ENCODE data around the gene TAF4B.

TAF4B gene

GRCh38 chr18:26383454-26384270, 157.4 kb downstream of the TAF4B start:
- DNase-seq = no peak

- no peak for DNase-seq
These were observed 159.8 kb downstream of the TAF4B start for GRCh38 chr18:26386002-26386401.

GRCh38 chr18:26386441-26386840, 160.2 kb downstream of the TAF4B start:
- no peak for DNase-seq

- DNase-seq = no peak
These were observed 167.9 kb downstream of the TAF4B start for GRCh38 chr18:26394047-26394654.

- DNase-seq = no peak
These were observed 170.8 kb downstream of the TAF4B start for GRCh38 chr18:26397019-26397418.

DNA sequence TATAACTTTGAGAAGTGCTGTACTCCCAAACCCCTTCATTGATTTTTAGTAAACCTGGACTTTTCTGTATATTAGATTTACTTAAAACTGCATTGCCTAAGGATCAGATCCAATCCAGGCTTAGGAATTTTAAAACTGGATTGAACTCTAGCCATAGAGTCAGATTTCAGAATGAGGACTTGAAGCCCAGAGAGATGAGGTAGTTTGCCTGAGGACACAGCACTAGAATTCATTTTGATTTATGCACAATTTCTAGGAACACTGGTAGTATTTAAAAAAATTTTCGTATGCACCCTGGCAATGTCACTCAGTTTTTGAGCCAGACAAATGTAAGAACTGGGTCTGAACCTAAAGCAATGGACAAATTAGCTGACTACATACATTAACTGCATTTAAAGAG, 177.2 kb downstream of the TAF4B start:
- DNase-seq = no peak

DNA sequence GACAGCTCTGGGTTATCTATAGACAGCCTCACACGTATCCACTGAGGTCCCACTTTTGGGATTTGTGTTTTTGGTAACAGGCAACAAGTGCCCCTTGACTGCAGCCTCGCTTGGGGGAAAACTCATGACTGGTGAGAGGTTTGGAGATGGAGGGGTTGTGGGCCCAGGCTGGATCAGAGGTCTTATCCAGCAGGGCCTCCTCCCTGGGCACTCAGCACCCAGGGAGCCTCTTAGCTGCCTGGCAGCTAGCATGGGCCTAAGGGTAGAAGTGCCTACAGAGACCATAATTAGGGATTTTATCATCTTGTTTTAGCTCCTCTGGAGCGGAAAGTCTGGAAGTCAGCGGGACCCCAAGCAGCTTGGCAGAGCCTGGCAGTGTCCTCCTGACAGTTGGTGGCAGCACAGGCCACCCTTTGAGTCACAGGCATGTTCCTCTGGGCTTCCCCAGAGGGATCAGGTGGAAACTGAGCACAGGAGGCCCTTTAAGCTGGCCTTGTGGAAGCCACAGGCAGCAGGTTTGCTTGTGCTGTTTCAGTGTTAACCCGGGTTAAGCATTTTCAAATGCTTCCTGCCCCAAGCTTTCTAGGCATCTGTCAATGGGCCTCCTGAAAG, 179.1 kb downstream of the TAF4B start:
- no peak for DNase-seq

DNA sequence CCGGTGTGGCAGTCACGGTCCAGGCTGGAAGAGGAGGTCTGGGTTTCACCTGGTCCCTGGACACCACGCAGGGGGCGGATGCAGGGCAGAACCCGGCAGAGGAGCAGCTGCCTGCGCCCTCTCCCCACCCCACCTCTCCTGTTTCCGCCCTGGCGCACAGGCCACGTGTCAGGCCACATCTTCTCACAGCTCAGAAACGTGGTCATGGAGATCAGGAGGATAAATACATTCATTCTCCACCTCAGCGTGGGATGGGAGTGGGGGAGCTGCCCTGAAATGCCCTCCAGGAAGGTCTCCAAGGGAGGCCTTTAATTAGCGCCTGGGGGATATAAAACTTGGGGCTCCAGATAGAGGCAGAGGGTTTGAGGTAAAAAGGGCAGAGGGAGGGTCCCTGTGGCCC, 180.1 kb downstream of the TAF4B start:
- no peak for DNase-seq

- no peak for DNase-seq
These were observed 180.7 kb downstream of the TAF4B start for GRCh38 chr18:26406854-26407517.

- DNase-seq = no peak
These were observed 181.7 kb downstream of the TAF4B start for GRCh38 chr18:26407736-26408601.

GRCh38 chr18:26409091-26409490, 182.8 kb downstream of the TAF4B start:
- no peak for DNase-seq

GRCh38 chr18:26414901-26415440, 188.7 kb downstream of the TAF4B start:
- DNase-seq = no peak

- DNase-seq = no peak
These were observed 189.4 kb downstream of the TAF4B start for GRCh38 chr18:26415631-26416030.

GRCh38 chr18:26416652-26417150, 190.5 kb downstream of the TAF4B start:
- DNase-seq = no peak

DNA sequence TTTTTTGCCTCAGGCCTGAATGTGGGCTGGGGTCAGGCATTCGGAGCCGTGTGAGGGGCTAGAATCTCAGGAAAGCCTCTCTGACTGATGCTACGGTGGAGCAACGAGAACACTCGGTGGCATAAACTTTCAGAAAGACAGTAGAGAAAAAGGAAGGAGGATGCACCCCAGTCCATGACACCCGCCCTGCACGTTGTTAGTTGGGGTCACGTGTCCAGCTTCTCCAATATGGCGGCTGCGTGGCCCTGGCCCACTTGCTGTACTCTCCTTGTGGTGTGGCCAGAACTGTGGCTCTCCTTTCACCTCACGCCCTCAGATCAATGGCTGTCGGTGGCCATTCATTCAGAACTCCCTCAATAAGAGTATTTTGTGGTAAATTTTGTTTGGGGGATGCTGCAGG, 190.9 kb downstream of the TAF4B start:
- no peak for DNase-seq

GRCh38 chr18:26418225-26418624, 192.0 kb downstream of the TAF4B start:
- no peak for DNase-seq

- no peak for DNase-seq
These were observed 193.5 kb downstream of the TAF4B start for GRCh38 chr18:26419746-26420145.

DNA sequence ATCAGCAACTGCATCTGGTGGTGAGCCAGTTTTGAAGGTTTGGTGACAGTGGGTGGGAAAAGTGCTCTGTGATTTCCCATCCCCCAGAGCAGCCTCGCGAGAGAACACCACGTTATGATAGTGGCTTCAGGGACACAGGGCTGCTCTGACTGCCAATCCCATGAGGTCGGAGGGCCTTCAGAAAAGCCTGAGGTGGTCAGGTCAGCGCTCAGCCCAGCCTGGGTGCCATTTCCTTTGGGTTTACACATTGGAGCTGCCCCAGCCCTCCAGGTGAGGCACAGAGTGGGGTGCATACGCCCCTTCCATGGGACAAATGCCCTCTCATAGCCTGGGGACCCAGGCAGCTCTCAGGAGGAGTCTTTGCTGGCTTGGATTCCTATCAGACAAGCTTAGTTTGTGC, 195.3 kb downstream of the TAF4B start:
- no peak for DNase-seq

DNA sequence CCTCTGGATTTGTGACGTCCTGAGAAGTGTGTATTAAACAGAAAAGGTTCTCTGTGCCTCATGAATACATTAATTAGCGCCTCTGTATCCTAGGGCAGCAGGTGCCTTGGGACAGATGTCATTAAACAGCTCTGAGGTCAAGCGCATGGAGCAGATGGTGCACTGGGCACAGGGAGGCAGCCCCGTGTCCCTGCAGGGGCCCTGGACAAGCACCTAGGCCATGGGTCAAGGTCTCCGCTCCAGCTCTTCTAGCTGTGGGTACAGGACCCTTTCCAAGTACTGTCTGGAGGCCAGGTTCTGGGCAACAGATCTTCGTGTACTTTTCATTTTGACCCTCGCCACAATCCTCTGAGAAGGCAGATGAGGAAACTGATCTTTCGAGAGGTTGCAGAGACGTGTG, 195.7 kb downstream of the TAF4B start:
- DNase-seq = no peak

DNA sequence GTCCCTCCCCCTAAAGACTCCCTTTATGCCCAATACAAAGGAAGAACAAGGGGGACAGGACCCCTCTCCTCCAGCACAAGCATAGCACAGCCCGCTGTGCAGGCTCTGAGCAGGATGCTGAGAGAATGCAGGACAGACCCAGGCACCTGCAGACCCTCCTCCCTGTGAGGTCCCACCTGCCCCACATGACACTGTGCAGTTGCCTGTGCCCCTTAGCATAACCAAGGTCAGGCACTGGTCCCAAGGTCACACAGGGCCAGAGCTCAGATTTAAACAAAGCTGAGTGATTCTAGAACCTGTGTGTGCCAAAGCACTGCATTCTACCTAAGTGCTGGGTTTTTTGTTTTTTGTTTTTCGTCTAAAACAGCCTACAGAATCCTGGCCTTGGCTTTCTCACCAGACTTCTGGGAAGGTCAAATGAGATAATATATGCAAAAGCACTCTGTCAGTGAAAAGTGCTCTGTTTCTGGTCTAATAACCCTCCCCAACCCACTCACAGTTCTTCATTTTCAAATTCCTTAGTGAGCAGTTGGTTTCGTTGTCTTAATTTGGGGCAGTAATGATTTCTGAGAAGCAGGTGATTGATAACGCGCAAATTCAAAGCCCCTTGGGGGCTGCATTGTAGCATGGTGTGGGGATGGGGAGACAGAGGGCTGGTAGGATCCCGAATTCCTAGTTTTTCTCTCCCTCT, 196.4 kb downstream of the TAF4B start:
- DNase-seq = no peak

DNA sequence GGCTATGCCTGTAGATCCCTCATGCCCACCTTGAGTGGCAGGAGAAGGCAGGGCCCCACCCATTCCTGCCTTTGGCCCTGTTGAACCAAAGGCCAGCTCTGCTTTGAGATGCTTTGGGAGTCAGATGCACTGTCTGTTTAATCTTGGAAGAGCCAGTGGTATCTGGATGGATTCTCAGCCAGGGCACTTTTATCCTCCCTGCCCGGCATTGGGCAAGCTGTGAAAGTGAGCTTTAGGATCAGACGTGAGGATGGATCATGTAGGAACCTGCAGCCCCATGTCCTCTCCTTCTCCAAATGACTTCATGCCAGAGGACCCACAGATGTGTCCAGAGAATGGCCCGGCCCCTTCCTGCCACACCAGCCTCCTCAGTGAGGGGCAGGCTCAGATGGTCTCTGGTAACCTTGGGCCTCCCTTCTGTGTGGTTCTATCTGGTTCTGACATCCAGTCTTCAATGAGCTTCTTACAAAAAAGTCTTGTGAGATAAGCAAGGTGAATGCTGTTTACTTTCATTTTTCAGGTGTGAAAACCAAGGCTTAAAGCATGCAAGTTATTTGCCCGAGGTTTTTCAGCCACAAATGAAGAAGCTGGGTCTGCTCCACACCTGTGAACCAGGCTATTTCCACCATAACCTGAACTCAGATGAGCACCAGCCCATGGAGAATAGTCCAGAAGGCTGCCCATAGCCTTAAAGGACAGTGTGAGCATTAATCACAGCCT, 198.3 kb downstream of the TAF4B start:
- no peak for DNase-seq

All from activated T-cell treated with anti-CD3 and anti-CD28 coated beads, Interleukin-2, amount 50 U/mL, for 1 hour (primary cell).